C4-2B (cell line): Measurements from ENCODE around the gene DMTF1.

ENCODE experiments used
- H3K27ac ChIP-seq: fragments of 450-650 bp; 2 replicates; pipeline ENCODE4 v1.5.1; 2017
- ZFX ChIP-seq: fragments of 450-650 bp; IDR thresholded peaks from 2 replicates; pipeline ENCODE4 v1.6.1; 2017
- TF ChIP-seq, protein P1 (sequence below): fragments of 450-650 bp; conservative IDR thresholded peaks from 2 replicates; pipeline ENCODE4 v1.5.1; 2017; ENCODE audit warnings: mild to moderate bottlenecking

The DMTF1 gene

DNA sequence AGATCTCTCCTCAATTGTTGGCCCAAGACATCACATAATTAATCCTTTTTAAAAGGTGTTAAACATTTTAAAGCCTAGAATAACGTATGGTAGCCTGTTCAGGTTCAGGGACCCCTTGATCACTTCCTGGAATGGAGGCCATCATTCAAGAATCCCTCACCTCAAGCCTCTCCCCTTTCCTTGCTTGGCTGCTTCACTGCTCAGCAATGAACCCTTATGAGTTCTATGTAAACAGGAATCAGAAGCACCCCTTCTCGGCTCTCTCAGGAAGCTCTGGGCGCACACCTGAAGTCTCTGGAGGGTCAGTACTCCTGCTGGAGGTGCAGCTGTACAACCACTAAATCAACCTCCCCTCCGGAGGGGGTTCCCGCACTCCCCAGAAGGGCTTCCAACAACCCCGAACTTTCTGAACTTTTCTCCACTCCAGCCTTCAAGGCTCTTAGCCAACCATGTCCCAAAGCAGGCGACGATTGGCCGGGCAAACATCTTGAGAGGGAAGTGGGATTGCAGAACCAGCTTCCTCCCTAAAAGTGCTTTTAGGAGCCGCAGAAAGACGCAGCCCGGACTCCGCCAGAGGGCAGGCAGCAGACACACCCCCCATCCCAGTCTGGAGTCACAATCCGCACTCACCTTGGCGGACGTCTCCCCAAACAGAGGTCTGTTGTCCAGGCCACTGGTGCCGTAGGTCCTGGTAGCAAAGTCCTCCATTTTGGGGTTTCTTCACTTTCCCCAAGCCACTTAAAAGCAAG lies 66.7 kb downstream of the DMTF1 start:
- peak overlapping the region; percentile 83 for H3K27ac ChIP-seq
- TF ChIP-seq, protein P1, sequence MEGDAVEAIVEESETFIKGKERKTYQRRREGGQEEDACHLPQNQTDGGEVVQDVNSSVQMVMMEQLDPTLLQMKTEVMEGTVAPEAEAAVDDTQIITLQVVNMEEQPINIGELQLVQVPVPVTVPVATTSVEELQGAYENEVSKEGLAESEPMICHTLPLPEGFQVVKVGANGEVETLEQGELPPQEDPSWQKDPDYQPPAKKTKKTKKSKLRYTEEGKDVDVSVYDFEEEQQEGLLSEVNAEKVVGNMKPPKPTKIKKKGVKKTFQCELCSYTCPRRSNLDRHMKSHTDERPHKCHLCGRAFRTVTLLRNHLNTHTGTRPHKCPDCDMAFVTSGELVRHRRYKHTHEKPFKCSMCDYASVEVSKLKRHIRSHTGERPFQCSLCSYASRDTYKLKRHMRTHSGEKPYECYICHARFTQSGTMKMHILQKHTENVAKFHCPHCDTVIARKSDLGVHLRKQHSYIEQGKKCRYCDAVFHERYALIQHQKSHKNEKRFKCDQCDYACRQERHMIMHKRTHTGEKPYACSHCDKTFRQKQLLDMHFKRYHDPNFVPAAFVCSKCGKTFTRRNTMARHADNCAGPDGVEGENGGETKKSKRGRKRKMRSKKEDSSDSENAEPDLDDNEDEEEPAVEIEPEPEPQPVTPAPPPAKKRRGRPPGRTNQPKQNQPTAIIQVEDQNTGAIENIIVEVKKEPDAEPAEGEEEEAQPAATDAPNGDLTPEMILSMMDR: no peak
- no peak for TF ChIP-seq ZFX

DNA sequence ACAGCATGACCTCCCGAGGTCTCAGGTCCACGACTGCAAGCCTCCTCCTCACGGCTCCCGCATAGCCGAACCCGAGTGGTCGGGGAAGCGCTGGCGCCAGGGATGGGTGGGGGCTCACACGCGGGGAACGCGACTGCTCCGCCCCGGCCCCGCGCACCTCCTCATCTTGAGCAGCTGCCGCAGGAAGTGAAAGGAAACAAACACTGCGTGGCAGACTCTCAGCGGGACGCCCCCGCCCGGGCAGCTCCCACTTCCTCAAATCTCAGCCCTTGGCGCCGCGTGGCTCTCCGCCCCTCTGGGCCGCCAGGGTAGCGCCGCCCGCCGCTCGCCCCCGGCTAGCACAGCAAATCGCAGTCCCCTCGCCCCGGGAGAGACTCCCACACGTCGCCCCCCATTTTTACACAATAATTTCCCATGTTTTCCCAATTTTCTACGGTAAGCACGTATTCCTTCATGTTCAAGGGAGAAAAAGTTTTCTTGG lies 67.3 kb downstream of the DMTF1 start, which contains the start of gene TMEM243:
TMEM243 (minus strand) TSS at position 188 of the 481 bp plus-strand sequence. CDS start 229 bp downstream, outside the sequence.
- peak within 1 kb of the TSS; percentile 83 for H3K27ac ChIP-seq
- TF ChIP-seq, protein P1: peak; percentile 55
- no peak for TF ChIP-seq ZFX

DNA sequence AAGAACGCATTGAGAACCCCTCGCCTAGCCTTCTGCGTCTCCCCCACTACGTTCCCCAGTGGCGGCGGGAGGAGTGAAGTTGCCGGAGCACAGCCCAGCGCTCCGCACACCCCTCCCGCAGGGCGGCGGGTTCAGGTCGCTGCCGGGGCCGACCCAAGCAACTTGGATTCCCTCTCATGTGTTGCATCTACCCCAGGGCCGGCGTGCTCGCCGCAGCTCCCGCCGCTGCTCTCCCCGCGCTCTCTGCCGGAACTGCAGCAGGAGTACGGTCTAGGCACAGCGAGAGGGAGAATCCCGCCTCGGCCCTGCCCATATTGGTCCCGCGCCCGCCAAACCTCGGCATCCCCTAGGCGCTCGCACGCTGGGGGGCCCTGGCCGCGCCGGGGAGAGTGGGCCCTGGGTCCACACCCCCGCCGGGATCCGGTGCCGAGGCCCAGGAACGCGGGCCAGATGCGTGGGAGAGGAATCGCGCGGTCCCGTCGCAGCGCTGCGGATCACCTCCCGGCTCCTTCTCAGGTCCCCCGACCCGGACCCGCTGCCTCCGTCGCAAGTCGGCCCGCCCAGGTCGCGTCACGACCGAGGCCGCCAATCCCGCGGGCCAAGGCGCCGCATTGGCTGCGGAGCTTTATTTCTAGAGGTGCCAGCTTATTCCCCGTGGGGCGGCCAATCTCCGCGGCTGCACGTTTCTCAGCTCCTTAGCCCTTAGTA lies 67.9 kb downstream of the DMTF1 start:
- H3K27ac ChIP-seq: peak overlapping the region; percentile 83
- peak; percentile 73 for TF ChIP-seq ZFX
- TF ChIP-seq, protein P1: peak; percentile 36

DNA sequence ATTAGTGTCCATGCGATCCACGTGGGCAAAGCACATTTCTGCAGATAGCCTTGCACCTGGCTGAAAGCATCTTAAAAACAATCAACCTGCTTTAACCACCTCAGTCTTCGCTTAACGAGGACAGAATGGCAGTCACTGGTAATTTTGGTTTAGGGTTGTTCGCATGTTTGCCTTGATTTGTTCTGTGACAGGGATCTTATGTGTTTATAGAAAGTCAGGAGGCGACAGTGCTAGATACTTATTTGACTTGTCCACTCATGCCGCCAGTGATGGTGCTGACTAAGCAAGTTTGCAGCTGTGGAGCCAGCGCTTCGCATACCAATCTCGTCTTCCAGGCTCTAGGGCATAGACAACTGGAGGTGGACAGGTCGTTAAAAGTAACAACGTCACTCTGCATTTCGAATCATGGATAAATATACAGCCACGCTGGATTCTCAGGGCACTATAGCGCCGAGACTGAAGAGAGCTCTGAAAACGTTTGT lies 68.5 kb downstream of the DMTF1 start:
- TF ChIP-seq, protein P1: no peak
- no peak for TF ChIP-seq ZFX
- H3K27ac ChIP-seq: peak overlapping the region; percentile 83

DNA sequence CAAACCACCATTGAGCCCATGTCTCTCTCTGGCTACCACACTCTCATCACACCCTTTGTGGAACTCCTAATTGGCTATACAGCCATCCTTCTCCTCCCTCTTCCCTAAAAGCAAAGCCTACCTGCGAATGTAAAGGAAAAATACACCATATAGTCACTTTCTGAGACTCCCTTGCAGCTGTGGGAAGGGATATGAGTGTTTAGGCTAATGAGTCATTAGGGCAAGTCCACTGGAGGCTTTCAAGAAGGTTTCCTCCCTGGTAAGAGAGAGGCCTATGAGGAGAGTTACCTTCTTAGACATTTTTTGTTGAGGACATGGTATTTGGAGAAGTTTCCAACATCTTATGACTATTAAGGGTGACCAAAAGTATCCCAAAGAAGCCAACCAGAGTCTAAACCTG lies 71.4 kb downstream of the DMTF1 start:
- no peak for TF ChIP-seq ZFX
- TF ChIP-seq, protein P1: no peak
- no peak overlapping the region for H3K27ac ChIP-seq

DNA sequence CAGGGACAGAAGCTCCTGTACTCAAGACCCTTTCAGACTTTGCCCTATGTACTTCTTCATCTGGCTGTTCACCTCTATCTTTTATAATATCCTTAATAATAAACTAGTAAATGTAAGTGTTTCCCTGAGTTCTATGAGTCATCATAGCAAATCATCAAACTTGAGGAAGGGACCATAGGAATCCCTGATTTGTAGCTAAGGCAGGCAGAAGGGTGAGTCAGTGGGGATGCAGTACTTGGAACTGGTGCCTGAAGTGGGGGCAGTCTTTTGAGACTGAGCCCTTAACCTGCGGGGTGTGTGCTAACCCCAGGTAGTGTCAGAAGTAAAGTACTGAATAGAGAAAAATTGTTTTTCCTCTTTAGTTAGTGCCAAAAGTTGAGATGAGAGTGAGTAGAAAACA lies 73.4 kb downstream of the DMTF1 start:
- no peak overlapping the region for H3K27ac ChIP-seq

More for the DNA sequence above, 73.4 kb downstream of the DMTF1 start:
- no peak for TF ChIP-seq ZFX
- TF ChIP-seq, protein P1: no peak
